HG03354 (cell line): ENCODE measurements around the gene DLG2.

Experiments
- ATAC-seq: cut with Tn5 transposase; IDR thresholded peaks from one replicate; pipeline ENCODE4 v1.9.1; 2021; ENCODE audit warnings: mild to moderate bottlenecking; ENCODE audit not compliant: unreplicated experiment, poor library complexity, severe bottlenecking

DLG2 gene

DNA sequence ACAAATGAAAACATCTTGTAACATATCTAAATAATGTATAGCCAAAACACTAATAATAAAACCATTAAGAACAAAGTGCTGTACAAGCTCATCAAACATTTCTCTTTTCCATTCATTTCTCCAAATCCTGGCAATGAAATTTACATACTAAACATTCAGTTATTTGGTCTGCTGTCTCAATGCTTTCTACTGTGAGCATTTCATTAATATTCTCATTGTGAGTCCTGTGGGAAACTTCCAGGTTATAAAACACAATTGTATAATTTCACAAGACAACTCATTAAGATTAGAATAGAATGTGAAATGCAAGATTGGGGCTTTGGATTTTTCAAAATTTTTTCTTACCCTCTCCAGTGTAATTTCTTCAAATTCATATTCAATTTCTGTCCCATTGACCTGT, 1464.0 kb downstream of the DLG2 start:
- ATAC-seq: no peak

DNA sequence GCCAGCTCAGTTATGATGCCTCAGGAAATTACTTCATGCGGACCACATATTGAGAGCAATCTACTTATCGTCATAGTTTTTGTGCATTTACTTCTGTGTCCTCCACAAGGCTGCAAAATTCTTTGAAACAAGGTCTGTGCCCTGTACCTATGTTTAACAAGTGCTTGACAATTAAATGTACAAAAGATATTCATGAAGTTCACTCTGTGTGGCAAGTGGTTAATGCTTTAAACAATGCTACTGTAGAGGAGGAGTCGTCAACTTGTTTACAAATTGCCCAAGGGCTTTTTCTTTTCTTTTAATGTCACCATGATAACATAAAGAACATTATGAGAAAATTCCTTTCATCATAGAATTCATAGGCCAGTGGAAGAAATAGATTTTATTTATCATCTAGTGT, 1469.5 kb downstream of the DLG2 start:
- ATAC-seq: no peak

DNA sequence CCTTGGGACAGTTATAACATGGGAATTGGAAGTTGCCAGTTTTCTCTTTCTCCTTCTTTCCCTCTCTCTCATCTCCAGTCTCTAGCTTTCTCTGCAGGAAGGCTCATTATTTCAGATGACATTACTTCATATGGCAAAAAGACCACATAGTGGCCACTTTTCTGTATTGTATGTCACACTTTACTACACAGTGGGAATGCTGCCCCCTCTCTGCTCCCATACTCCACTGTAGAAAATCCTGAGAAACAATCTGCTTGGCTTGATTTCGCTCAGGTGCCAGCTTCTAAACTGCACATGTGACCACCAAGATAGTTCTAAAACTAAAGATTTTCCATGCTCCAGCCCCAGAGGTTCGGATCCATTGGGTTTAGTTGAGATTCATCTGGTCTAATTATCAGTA, 1480.3 kb downstream of the DLG2 start:
- no peak for ATAC-seq

DNA sequence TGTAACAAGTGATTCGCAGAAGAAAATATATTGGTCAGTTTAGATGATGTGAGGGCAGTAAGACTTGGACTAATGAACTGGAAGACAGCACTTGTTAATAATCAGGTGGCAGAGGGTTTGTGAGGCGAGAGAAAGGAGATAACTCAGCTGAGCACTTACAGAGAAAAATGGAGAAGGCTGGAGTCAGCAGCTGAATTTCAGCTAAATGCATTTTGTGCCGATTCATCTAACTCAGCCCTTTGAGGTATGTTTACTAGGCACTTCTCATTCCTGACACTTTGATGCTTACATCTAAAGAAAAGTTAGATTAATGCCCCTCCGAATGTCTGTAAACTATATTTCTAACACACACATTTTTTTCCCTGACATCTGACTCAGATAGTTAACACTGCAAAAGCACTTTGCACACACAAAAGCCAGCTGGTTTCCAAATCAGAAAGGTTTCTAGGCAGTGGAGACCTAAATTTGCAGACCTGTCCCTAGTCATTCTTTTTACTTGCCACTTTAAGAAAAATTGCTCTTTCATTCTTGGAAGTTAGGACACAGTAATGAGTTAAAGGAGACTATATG, 1481.4 kb downstream of the DLG2 start:
- no peak for ATAC-seq

DNA sequence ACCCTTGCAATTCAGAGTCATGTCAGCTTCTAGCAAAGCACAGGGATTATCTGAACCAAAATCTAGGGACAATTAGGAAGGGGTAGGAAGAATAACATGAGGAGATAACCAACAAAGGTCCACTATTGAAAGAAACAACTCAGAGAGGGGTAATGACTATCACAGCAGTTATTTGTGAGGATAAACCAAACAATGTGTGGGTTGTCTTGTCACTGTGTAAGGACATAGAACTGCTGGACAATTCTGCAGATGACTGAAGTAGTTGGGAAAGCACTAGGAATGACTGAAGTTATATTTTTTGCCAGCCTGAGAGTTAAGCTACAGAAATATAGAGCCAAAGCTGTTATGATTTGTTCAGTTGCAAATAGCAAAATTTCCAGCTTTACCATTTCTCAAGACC, 1482.6 kb downstream of the DLG2 start:
- no peak for ATAC-seq

DNA sequence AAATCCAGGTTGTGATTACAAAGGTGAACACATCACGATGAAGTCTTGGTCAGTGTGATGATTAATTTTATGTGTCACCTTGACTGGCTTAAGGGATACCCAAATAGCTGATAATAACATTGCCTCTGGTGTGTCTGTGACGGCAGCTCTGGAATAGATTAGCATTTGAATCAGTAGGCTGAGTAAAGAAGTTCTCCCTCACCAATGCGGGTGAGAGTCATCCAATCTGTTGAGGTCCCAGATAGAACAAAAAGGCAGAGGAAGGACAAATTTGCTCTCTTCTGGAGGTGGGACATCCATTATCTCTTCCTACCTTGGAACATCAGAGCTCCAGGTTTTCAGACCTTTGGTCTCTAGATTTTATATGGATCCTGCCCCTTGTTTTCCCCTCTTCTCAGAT, 1484.7 kb downstream of the DLG2 start:
- ATAC-seq: no peak

DNA sequence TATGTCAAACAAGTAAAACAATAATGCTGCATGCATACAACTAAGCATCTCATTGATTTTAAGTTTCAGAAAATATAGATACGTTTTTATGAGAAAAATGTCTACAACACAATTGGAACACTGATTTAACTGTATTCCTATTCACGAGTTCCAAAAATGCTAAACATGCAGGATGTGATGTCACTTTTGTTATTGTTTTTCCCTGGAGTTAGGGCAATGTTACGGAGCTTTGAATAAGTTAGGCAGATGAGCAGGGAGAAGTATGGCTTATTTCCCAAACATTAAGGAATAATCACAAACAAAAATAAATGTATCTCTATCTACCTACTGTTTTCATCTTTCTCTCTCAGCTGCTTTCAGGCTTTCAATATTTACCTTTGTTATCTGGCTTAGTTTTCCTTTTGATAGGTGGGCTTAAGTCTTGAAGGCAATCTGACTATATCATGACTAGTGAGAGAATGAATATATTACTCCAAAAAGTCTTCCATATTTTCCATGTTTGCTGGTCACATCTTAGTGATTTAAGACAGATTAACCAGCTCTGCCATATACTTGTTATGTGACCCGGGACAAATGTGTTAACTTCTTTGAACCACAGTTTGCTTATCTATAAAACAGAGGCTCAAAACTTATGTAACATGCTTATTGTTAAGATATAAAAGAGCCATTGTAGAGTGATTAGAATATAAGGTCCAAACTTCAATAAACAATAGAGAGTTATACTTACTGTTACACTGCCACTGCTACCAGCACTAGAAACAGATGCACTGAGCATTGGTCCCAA, 1486.6 kb downstream of the DLG2 start:
- no peak for ATAC-seq

DNA sequence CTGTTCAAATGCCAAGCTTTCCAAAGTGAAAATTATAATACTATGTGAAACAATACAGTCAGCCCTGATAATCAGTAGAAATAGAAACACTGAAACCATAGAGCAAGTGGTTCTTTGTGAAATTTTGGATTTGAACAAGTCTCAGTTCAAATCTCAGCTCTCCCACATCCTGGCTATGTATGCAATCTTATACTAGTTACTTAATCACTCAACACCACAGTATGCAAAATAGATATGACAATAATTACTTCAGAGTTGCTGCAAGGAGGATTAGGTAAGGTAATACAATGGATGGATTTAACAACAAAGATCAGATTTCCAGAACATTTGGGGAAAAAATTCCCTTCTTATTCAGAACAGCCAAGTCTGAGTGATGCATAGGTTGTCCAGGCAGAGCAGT, 1489.2 kb downstream of the DLG2 start:
- no peak for ATAC-seq

DNA sequence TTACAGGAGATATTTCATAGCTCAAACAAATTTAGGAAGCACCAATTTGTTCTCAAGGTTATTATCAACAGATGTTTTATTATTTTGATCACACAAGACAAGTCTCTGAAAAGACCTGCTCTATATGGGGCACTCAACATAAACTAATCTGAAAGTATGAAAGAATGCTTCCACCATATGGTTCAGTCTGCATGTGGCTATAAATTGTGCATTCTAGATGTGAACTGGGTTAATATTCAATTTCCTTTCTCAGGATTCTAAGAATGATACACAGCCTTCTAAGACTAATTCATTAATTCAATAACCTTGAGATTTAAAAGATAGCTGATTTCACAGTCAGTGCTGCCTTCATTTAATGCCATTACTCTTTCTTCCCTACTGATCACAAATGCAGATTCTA, 1489.6 kb downstream of the DLG2 start:
- ATAC-seq: no peak

DNA sequence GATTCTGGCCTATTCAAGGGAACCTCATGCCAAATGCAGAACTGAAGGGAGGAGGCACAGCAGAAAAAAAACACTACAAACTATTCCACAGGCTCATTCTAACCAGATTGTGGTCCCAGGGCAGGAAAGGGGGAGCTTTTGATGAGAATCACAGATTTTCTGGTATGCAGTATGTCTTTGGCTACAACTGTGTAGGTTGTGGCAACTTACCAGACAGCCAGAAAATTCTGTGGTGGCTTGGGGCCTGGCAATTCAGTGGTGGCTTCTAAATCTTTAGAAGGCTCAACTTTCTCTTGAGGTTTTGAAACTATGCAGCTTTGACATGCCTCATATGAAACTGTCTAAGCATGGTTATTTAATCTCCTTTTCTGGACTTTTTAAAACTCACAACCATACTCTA, 1490.2 kb downstream of the DLG2 start:
- no peak for ATAC-seq

DNA sequence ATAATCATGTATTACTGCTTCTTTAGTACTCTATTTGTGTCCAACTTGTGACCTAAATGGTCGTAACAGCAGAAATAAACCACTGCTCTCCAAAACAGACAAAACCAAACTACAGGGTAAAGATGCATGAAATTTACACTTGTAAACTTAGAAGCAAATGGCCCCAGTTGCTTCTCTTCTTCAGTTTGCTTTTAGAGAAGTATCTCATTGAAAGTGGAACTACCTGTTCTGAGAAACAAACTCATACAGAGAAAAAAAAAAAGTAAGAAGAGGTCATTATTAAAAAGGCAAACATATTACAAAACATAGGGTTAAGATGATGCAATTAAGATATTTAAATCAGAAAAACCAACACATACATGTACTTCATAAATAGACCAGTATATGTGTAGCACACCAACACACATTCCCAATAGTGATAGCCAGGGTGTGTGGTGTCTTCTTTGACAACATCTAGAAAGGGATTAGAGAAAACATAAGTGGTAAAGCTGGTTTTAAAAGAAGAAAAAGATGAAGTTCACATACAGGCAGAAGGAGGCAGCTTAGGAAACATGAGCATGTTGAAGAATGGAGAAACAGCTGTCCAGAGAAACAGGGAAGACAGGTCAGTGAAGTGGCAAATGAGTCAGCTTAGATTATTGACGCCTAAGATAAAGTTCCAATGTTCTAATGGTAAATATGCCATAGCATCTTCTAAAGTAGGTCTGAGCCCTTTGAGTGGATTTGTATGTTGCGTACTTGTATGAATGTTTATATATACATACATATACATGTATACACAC, 1496.3 kb downstream of the DLG2 start:
- no peak for ATAC-seq

DNA sequence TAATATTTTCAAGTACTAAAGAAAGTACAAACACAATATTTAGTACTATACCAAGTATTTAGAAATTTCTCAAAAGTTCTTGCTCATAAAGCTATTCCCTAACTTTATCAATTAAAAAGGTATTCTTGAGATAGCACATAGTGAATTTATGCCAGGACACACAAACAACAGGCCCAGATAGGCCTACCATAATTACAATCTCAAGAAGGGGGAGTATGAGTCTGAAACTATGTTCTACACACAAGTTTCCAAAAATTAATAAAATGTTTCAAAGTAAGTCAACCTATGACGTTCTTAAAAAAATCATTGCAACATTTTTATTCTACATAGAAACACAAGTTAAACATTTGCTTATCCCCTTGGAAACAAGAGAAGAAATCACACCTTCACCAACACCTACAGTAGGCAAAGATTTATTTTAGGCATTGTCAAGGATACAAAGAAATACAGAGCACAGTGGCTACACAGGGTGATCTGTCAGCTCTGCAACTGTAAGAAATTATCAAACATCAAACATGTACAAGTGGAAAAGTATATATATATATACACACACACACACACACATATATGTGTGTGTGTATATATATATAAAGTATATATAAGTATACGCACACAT, 1497.1 kb downstream of the DLG2 start:
- ATAC-seq: no peak

DNA sequence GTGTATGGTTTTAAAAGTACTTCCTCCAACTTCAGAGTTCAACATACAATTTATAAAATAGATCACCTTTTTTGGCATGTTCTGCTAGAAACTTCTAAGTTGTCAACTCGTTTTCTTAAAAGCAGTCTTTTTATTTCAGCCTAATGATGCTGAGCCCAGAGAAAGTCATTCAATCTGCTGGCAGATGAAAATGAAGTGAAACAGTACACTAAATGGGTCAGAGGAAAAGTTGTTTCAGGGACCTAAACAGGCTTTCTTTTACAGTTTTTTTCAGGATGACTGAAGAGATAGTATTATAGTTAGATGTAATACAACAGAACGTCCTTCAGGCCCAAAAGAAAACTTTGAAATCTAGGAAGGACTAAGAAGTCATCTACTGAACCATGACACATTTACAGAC, 1498.3 kb downstream of the DLG2 start:
- ATAC-seq: no peak

DNA sequence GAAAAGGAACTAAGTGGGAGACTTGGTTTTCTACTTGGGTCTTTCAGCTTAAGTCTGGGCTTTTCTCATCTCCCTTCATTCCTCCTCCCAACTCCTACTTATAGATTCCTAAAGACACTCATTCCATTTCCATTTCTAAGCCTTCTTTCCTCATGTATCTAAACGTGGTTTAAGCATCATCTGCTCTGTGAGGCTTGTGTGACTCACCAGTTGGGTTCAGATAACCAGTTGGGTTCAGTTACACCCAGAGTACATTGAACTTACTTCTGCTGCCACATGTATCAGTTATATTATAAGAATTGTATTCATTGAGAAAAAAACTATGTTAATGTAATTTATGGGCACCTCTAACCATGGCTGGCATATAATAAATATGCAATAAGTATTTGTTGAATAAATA, 1509.8 kb downstream of the DLG2 start:
- ATAC-seq: no peak

DNA sequence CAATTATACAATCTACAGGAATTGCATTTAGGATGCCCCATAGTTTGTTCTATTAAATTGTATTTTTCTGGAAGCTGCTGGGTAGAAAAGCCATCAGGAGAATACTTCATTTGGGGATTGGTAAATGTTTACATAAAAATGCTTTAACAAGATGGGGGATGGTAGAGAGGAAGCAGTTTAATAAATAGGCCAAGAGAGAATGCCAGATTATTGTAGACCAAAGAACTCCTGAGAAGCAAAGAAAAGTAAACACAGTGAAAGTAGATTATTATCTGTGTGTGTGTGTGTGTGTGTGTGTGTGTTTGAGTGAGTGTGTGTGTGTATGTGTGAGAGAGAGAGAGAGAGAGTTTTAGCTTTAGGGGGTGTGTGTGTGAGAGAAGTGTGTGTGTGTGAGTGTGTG, 1520.6 kb downstream of the DLG2 start:
- no peak for ATAC-seq

DNA sequence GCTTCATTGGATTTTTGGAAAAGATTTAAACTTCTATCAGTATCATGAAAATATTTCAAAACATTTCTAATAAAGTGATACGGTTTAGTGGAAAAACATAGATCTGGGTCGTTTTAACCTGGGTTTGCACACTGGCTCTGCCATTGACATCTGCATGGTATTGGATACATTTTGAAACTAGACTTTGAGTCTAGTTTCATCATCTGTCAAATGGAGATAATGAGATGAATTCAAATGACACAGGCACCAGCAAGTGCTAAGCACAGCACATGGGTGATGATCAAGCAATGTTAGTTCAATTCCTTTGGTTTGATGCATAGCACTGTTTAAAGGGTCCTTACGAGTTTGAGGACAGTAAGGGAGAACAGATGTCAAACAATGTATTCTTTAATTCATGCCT, 1522.0 kb downstream of the DLG2 start:
- no peak for ATAC-seq

DNA sequence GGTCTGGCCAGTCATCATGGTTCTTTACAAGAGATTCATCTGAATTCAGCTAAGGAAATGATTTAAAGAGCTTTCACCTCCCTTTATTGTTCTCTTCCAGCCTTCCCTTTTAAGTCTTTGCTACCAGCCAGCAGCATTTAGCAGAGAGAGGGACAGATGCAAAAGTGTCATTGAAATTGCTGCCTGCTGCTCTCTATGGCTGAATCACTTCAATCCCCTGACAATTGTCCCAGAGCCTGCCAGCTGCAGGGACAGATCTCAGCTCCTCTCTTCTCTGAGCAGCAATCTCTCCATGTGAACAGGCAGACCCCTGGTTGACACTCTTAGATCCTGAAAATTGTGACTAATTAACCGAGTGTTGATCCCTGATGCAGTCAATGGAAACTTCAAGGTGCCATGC, 1524.0 kb downstream of the DLG2 start:
- no peak for ATAC-seq

DNA sequence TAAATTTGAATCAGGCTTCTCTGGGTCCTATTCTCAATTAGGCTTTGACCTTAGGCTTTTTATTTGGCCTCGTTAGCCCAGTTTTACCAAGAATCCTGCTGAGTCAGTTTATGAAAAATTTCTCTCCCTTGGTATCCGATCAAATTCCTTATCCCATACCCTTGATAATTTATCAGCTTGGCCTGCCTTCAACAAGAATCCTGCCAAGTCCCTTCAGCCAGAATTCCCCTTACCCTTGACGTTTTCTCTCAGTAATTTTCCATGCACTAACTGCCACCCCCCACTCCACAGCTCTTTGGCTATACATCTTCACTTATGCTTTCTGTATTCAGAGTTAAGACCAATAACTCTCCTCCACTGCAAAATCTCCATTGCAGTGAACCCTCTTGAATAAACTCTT, 1530.0 kb downstream of the DLG2 start:
- no peak for ATAC-seq

DNA sequence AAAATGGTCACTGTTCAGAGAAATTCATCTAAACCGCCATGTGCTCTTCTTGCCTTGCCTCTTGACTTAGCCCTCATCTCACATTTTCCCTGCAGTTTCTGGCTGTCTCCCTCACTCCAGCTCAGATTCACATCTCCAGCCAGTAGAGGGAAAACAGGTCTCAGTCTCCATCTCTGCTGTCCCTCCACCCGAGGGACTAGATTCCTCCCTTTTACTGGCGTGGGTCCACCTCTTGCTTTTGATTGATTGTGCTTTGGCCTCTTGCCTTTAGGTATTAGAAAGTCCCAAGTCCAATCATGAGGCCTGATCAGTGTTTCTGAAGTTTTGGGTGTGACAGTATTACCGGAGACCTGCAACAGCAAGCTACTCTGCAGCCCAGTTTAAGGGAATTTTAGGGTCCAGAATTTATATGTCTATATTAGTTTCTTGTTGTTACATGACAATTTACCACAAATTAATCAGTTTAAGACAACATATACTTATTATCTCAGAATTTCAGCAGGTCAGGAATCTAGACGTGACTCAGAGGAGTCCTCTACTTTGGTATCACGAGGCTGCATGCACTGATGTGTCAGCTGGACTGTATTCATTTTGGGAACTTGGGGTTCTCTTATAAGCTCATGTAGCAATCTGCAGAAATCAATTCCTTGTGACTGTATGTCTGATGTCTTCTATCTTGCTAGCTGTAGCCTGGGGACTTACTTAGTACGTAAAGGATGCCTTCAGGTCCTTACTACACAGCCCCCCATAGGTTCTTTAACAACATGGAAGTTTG, 1535.7 kb downstream of the DLG2 start:
- no peak for ATAC-seq
